Measurements from ENCODE around the gene ATP10B. TPM values are rescaled to one million over a fixed set of nuclear protein-coding genes. Genes with fewer than 3 reads are reported as not detected.

ATP10B gene
- total RNA-seq, 2 donors from 2014 or later: 0.47 TPM; not detected in 1

DNA sequence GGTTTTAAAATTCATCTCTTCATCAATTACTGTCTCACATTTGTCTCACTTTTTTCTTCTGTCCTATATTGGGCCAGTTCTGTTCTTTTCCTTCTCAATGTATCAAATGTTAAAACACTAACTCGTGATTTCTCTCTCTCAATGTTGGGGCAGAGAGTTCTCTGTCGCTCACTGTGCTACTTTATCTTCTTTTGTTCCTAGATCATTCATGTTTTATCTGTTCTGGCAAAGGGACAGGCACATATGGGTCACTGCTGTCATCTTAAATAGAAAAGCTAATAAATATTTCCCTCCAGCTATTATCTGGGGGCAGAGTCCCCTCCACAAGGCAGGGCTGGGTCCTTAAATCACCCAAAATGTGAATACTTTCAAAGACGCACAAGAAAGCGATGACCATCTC lies 216.3 kb downstream of the ATP10B start:
- no peak for DNase-seq (ENCODE audit: low spot score)
- no peaks in the 10 kb centered on the region for H3K4me1 ChIP-seq
- TF ChIP-seq, protein P1, sequence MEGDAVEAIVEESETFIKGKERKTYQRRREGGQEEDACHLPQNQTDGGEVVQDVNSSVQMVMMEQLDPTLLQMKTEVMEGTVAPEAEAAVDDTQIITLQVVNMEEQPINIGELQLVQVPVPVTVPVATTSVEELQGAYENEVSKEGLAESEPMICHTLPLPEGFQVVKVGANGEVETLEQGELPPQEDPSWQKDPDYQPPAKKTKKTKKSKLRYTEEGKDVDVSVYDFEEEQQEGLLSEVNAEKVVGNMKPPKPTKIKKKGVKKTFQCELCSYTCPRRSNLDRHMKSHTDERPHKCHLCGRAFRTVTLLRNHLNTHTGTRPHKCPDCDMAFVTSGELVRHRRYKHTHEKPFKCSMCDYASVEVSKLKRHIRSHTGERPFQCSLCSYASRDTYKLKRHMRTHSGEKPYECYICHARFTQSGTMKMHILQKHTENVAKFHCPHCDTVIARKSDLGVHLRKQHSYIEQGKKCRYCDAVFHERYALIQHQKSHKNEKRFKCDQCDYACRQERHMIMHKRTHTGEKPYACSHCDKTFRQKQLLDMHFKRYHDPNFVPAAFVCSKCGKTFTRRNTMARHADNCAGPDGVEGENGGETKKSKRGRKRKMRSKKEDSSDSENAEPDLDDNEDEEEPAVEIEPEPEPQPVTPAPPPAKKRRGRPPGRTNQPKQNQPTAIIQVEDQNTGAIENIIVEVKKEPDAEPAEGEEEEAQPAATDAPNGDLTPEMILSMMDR (IDR thresholded peaks at IDR 0.05): no peak

GRCh38 chr5:160635046-160635445 lies 217.0 kb downstream of the ATP10B start:
- no peaks in the 10 kb centered on the region for H3K4me1 ChIP-seq
- no peaks in the 10 kb centered on the region for H3K9me3 ChIP-seq
- H3K36me3 ChIP-seq: no peaks in the 10 kb centered on the region
- TF ChIP-seq, protein P1 (IDR thresholded peaks at IDR 0.05): no peak
- no peaks in the 10 kb centered on the region for H3K27me3 ChIP-seq
- H3K27ac ChIP-seq: no peak overlapping the region
- H3K4me3 ChIP-seq: no peak overlapping the region
- no peak for DNase-seq (ENCODE audit: low spot score)

More for the DNA sequence above, 216.3 kb downstream of the ATP10B start:
- H3K4me3 ChIP-seq: no peak overlapping the region
- H3K27me3 ChIP-seq: no peaks in the 10 kb centered on the region
- H3K27ac ChIP-seq: no peak overlapping the region
- no peaks in the 10 kb centered on the region for H3K9me3 ChIP-seq
- no peaks in the 10 kb centered on the region for H3K36me3 ChIP-seq

- Histone ChIP-seq H3K9me3 (no peaks in the 10 kb centered on the region), H3K27ac (no peak overlapping the region), H3K36me3 (no peaks in the 10 kb centered on the region), H3K4me3 (no peak overlapping the region), H3K4me1 (no peaks in the 10 kb centered on the region), H3K27me3 (no peaks in the 10 kb centered on the region)
- TF ChIP-seq, protein P1 (IDR thresholded peaks at IDR 0.05): no peak
- DNase-seq (ENCODE audit: low spot score): no peak
These were observed 223.0 kb downstream of the ATP10B start for GRCh38 chr5:160629003-160629402.

GRCh38 chr5:160628619-160628968 lies 223.4 kb downstream of the ATP10B start:
- Histone ChIP-seq H3K9me3 (no peaks in the 10 kb centered on the region), H3K4me1 (no peaks in the 10 kb centered on the region), H3K27me3 (no peaks in the 10 kb centered on the region), H3K27ac (no peak overlapping the region), H3K36me3 (no peaks in the 10 kb centered on the region), H3K4me3 (no peak overlapping the region)
- TF ChIP-seq, protein P1 (IDR thresholded peaks at IDR 0.05): no peak
- no peak for DNase-seq (ENCODE audit: low spot score)

DNA sequence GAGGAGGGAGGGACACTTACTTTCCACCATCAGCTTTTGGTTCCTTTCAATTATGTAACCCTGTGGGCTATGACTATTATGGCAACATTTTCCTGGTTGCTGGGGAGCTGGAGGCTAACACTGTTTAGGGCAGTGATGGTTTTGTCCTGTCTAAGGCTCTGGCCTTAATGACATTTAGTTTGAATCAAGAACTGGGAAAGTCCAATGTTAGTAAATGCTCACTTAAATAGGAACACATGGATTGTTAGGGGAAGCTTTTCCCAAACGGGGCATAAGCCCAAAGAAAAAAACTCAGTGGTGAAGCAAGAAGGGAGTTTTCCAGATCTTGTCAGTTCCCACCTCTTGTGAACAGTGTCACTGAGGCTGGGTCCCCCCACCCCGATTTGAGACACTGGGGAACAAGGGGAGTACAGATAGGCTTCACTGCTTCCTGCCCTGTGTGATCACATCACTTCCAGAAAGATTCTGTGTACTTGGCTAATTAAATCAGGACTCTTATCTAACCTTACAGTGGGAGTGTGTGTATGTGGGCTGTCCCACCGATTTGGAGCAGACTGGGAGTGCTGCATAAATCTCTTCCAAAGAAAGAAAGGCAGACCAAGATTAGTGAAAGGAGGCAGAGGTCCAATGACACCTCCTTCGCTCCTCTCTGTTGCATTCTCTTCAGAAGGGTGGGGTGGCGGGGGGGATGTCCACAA lies 223.9 kb downstream of the ATP10B start:
- TF ChIP-seq, protein P1 (IDR thresholded peaks at IDR 0.05): no peak
- H3K27me3 ChIP-seq: no peaks in the 10 kb centered on the region
- no peaks in the 10 kb centered on the region for H3K36me3 ChIP-seq
- H3K27ac ChIP-seq: no peak overlapping the region
- H3K9me3 ChIP-seq: no peaks in the 10 kb centered on the region
- DNase-seq (ENCODE audit: low spot score): no peak
- no peak overlapping the region for H3K4me3 ChIP-seq
- no peaks in the 10 kb centered on the region for H3K4me1 ChIP-seq

DNA sequence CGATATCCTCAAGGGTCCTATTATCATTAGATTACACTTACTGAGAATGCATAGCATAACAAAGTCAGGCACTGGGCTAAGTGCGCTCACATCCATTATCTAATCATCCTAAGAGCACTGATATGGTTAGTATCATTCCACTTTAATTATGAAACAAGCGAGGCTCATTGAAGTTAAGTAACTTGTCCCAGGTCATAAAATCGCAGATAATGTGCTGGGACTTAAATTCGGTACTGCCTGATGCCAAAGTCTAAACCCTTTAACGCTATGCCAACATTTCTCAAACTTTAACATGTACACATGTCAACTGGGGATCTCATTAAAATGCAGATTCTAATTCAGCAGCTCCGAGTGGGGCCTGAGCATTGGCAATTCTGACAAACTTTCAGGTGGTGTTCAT lies 225.7 kb downstream of the ATP10B start:
- Histone ChIP-seq H3K4me1 (no peaks in the 10 kb centered on the region), H3K27ac (no peak overlapping the region), H3K9me3 (no peaks in the 10 kb centered on the region), H3K4me3 (no peak overlapping the region), H3K36me3 (no peaks in the 10 kb centered on the region), H3K27me3 (no peaks in the 10 kb centered on the region)
- no peak for DNase-seq (ENCODE audit: low spot score)
- TF ChIP-seq, protein P1 (IDR thresholded peaks at IDR 0.05): no peak
